HG03460 (cell line): ENCODE measurements around the gene FAM43B.

ENCODE experiments used
- ATAC-seq: cut with Tn5 transposase; IDR thresholded peaks from one replicate; pipeline ENCODE4 v1.9.1; 2021; ENCODE audit not compliant: unreplicated experiment

The FAM43B gene

DNA sequence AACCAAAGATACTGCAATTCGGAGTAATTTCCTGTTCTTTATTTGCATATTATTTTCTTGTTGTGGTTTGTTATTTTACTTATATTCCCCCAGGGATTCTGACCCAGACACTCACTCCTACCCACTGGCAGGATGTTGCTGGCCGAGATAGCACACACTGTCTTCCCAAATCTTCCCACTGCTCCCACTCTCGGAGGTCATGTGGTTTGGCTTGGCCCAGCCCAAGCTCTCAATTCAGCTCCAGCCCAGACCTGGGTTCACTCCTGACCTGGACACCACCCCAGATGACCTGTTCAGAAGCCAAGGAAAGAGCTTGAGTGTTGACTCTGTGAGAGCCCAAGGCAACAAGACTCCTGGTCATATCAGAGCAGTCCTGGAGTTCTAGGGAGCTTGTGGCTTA lies 1.2 kb upstream of the FAM43B start:
- ATAC-seq, result no peak

DNA sequence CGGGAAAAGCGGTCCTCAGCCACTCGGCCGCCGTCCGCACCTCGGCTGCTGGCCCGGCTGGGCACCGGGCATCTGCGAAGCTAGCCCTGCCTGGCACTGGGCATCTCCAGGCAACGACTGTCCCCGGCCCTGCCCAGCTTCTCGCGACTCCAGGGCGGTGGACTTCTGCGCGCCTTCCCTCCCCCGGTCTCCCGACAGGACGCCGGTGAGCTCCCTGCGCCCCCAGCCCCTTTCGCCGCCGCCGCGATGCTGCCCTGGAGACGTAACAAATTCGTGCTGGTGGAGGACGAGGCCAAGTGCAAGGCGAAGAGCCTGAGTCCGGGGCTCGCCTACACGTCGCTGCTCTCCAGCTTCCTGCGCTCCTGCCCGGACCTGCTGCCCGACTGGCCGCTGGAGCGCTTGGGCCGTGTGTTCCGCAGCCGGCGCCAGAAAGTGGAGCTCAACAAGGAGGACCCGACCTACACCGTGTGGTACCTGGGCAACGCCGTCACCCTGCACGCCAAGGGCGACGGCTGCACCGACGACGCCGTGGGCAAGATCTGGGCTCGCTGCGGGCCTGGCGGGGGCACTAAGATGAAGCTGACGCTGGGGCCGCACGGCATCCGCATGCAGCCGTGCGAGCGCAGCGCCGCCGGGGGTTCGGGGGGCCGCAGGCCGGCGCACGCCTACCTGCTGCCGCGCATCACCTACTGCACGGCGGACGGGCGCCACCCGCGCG lies 514 bp downstream of the FAM43B start:
- ATAC-seq, result no peak

GRCh38 chr1:20555025-20555757 lies 2.8 kb downstream of the FAM43B start:
- no peak for ATAC-seq

DNA sequence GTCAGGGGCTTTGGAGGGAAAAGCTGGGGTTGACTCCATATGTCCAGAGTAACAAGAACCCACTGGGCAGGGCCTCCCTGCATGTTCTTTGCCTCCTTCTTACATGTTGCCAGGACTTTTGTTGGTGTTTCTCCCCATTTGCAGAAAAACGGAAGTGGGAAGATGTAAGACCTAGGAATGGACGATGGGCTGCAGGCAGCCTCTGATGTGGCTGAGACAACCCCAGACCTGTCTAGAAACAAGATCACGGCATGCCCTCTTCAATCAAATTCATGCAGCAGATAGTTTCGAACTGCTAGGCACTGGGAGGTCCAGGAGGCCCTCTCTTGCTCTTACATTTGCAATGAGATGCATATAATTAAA lies 3.4 kb downstream of the FAM43B start:
- no peak for ATAC-seq

DNA sequence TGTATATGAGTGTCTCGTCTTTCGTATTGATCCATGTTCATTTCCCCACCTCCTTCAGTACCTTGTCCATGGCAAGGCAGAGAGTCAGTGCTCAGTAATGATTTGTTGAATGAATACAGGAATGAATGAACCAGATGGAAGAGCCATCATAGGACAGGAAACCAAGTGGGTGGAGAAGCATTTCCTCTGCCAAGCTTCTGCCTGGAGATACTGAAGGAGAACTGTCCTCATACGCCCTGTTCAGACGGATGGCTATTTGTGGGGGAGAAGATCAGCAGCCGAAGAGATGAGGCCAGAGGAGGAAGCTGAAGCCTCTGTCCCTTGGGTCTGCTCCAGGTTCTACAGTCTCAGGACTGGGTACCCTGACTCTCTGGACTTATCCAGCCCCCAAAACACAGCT lies 5.8 kb downstream of the FAM43B start:
- no peak for ATAC-seq

DNA sequence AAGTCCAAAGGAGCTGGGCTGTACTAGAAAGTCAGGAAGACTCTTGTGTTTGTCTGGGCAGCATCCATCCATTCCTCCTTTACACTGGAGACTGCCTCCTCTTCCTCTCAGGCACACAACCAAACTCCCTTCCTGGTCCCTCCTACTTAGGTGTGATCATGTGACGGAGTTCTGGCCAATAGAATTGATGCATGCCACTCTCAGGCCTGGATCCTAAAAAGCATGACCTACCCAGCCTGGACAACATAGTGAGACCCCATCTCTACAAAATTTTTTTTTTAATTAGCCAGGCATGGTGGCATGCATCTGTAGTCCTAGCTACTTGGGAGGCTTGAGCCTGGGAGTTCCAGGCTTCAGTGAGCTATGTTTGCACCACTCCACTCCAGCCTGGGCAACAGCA lies 8.6 kb downstream of the FAM43B start:
- ATAC-seq, result no peak

DNA sequence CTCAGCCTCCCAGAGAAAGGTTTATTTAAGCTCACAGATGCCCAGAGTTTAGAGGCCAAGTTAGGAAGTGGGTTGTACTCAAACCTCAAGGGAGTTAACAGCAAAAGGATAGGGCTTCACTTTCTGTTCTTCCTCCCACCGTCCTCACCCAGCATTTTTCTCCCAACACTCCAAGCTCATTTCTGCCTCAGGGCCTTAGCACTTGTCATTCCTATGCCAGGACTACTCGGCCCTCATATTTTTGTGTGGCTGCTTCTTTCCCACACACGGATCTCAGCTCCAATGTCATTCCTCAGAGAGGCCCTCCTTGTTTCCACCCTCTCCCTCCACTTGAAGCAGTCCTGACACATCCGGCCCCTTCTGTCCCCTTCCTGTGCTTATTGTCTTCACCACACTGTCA lies 12.9 kb downstream of the FAM43B start:
- ATAC-seq, result no peak

DNA sequence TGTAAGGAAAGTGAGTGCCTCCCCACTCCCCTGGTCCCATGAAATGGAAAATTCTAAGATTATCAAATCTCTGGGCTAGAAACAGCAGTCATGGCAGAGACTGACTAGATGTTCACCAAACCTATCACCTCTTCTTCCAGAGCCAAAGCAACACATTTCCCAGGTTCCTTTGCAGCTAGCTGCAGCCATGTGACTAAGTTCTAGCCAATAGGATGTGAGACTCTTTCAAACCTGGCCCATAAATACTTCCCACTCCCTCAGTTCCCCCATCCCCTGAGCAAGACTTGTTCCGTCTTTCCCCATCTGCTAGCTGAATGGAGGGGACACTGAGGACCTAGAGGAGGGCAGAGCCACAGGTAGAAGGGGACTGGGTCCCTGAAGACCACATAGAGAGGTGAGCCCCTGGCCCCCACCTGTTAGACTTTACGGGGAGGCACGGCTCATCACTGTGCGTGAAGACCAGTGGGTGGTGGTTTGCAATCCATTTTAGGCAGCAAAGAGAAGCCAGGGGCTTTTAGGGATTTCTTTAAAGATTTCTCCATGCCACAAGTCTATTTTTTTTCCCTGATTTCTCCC lies 17.2 kb downstream of the FAM43B start:
- ATAC-seq, result no peak

GRCh38 chr1:20571427-20571826 lies 19.1 kb downstream of the FAM43B start:
- no peak for ATAC-seq

- no peak for ATAC-seq
Observed at GRCh38 chr1:20573987-20574386, 21.6 kb downstream of the FAM43B start.

DNA sequence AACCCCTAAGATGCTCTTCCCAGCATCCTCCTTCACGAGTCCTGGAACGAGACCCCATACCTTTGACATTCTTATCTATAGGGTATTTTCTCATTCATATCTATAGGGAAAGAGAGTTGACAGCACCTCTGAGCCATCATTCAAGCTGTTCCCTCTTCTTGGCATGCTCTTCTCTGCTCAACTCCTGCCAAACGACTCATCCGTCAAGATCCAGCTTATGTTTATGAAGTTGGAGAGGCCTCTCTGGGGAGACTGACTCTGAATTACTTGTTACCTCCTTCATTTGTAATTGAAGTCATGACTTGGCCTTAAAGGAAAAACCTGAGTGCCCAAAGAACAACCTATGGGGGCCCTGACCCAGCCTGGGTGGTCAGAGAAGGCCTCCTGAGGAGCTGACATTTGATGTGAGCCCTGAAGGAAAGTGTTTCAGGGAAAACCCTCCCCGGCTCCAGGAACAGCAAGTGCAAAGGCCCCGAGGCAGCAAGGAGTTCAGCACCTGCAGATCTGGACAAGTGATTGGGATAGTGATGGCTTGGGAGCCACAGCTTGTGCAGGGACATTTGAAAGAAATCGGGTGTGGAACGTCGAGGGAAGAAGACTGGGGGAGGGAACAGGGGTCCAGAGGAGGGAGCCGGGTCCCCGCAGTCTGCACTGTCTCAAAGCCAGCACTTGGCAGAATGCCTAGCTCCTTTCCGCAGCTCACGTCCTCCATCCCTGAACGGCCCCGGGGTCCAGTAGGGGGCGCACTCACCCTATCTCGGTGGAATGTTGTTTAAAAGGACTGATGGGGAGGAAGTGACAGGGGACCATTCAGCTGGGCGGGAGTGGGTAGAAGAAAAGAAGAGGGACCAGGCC lies 22.5 kb downstream of the FAM43B start:
- no peak for ATAC-seq

GRCh38 chr1:20575541-20576336 lies 23.4 kb downstream of the FAM43B start:
- no peak for ATAC-seq

GRCh38 chr1:20578062-20578461 lies 25.7 kb downstream of the FAM43B start:
- ATAC-seq, result no peak

- ATAC-seq, result no peak
Observed at GRCh38 chr1:20578721-20579395, 26.5 kb downstream of the FAM43B start.

DNA sequence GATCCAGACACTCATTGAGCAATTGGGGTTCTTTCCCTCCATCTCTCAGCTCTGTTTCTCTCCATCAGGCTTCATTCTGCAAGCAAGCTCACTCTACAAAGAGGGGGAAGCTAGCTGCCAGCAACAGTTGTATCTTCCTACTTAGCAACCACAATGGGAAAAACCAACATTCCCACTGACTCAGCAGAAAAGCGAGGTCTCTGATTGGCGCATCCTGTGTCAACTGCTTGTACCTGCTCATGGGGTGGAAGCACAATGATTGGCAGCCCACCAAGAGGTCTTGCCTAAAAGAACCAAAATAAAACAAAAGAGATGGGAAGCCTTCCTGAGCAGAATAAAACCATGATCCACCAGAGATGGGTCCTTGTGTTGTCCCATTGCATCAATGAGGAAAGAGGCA lies 32.5 kb downstream of the FAM43B start:
- no peak for ATAC-seq

DNA sequence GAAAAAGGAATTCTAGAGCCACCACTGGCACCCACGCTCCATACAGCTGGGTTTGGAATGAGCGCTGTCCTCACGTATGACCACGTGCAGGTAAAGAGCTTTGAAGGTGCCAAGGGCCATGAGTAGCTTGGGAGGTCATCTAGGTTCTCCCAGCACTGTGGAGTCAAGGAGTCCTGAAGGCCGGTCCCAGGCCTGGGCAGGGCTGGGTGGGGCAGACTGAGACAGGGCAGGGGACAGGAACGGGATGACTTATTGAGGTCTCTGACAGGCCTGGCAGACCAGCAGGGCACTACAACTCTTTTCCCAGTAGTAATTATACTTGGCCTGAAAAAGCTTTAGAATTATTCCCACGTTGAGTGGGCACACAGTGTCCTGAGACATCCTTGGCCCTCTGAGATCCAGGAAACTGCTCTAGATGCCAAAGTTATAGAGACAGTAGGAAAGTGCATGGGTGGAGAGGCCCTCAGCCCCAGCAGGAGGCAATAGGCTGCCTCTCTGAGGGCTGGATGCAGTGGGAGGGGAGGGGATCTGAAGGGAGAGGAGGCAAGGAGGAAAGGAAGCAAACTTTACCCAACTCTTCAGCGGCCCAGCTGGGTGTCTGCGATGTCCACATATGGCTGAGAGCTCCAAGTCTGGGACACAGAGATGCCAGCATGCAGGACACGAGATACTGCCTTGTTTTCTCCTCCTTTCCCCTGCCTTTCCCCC lies 34.7 kb downstream of the FAM43B start:
- no peak for ATAC-seq

DNA sequence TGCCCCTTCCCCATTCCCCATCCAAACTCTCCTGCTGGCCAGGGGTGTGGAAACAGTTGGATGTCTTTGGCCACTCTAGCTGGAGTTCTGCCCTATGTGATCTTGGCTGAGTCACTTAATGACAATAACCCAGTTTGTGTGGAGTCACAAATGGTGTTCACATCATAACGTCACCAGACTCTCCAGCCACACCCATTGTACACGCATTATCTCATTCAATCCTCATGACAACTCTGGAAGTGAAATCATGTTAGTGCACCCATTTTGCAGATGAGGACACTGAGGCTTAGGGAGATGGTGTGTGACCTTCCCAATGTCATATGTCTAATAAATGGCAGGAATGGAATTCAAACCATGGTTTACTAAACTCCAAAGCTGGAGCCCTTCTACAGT lies 35.3 kb downstream of the FAM43B start:
- ATAC-seq, result no peak

GRCh38 chr1:20588634-20589225 lies 36.4 kb downstream of the FAM43B start, which contains the start of gene CDA:
Gene CDA (plus strand): TSS chr1:20589097. CDS start chr1:20589130, 33 bp downstream.
- ATAC-seq, result no peak
